K562 (cell line): ENCODE measurements around the gene HHIPL2. TPM values are rescaled to one million over a fixed set of nuclear protein-coding genes. Genes with fewer than 3 reads are reported as not detected.
A peak's percentile ranks its signal among the peaks of the same experiment; 100 is the strongest.

Experiments
- POLR3G ChIP-seq: IDR thresholded peaks from 2 replicates; pipeline ENCODE4 v1.6.1; 2011; ENCODE audit not compliant: insufficient read length, insufficient replicate concordance; ENCODE audit errors: extremely low read depth
- RBBP5 ChIP-seq: fragments of 200-600 bp; sonication (generic); IDR thresholded peaks from 2 replicates; pipeline ENCODE4 v1.6.1; 2012; ENCODE audit warnings: borderline replicate concordance, mild to moderate bottlenecking, low read length, control low read depth, inconsistent platforms; ENCODE audit not compliant: insufficient read depth, poor library complexity, severe bottlenecking
- SREBF2 ChIP-seq: sonication (generic); formaldehyde crosslinking; IDR thresholded peaks from 2 replicates; pipeline ENCODE4 v1.4.0; 2020; ENCODE audit warnings: mild to moderate bottlenecking, missing genetic modification reagents
- TEAD4 ChIP-seq, 2 experiments: sonication (generic) in 1 of 2; formaldehyde crosslinking in 1 of 2; IDR thresholded peaks; 2 replicates each; pipeline versions ENCODE4 v1.6.1 to v1.8.0; 2012 to 2022; ENCODE audit warnings: borderline replicate concordance in 1 of 2, inconsistent platforms in 1 of 2, low read length in 1 of 2, mild to moderate bottlenecking in 1 of 2, missing genetic modification reagents in 1 of 2
- TOE1 ChIP-seq, 2 experiments: fragments of 450-650 bp in 1 of 2; sonication (generic) in 1 of 2; formaldehyde crosslinking in 1 of 2; IDR thresholded peaks; 2 replicates each; pipeline versions ENCODE4 v1.7.1 to v1.8.0; 2016 to 2022; ENCODE audit warnings: borderline replicate concordance in 2 of 2, mild to moderate bottlenecking in 2 of 2, antibody characterized with exemption in 1 of 2, inconsistent platforms in 1 of 2, low read depth in 1 of 2, missing genetic modification reagents in 1 of 2, moderate library complexity in 1 of 2
- TSC22D4 ChIP-seq: fragments of 450-650 bp; IDR thresholded peaks from 2 replicates; pipeline ENCODE4 v1.6.1; 2016; ENCODE audit warnings: missing genetic modification characterization, missing biosample characterization, control low read depth
- polyA plus RNA-seq, 8 experiments: library from polyadenylated mRNA; depleted of rRNA in 4 of 8; stranded (reverse) in 5 of 8; unstranded in 3 of 8; fragments of >200 nt; fragmentation: Nextera tagmentation in 2 of 8; fragmentation: Illumina TruSeq in 1 of 8; extraction: Ambion mirVana in 2 of 8; extraction: Trizol in 1 of 8; gene quantifications; 2 replicates each; pipeline versions ENCODE4 v1.2.1 to v1.2.3, GENCODE V29; 2011 to 2014; ENCODE audit warnings: inconsistent platforms in 1 of 8, missing spikeins in 1 of 8
- total RNA-seq, 7 experiments: library from RNA; depleted of rRNA in 6 of 7; stranded (reverse); fragments of >200 nt in 6 of 7; fragmentation: Illumina TruSeq in 2 of 7; extraction: Trizol in 2 of 7; gene quantifications; 2 replicates each; pipeline versions ENCODE4 v1.2.1 to v1.2.3, GENCODE V29; 2011 to 2021; ENCODE audit warnings: low replicate concordance in 1 of 7
- TF ChIP-seq, protein P1 (sequence below), 3 experiments: fragments of 200-800 bp in 1 of 3; fragments of 250-450 bp in 1 of 3; fragments of 450-650 bp in 1 of 3; sonication (Bioruptor Pico) in 1 of 3; sonication (Bioruptor generic) in 1 of 3; formaldehyde crosslinking in 1 of 3; IDR thresholded peaks; 2 replicates each; pipeline versions ENCODE4 v1.6.1 to v1.8.0; 2016 to 2022; ENCODE audit warnings: mild to moderate bottlenecking in 2 of 3, missing genetic modification characterization in 2 of 3, missing compliant biosample characterization in 1 of 3, moderate library complexity in 1 of 3
- TF ChIP-seq, protein P2 (sequence below), 3 experiments: fragments of 200-800 bp in 1 of 3; sonication (Bioruptor generic) in 1 of 3; sonication (generic) in 1 of 3; formaldehyde crosslinking in 1 of 3; IDR thresholded peaks; 2 replicates each; pipeline versions ENCODE4 v1.6.1 to v1.8.0; 2016 to 2022; ENCODE audit warnings: mild to moderate bottlenecking in 2 of 3, missing compliant biosample characterization in 2 of 3, missing genetic modification characterization in 2 of 3, missing genetic modification reagents in 1 of 3
- TF ChIP-seq, protein P3 (sequence below): fragments of 450-650 bp; formaldehyde crosslinking; IDR thresholded peaks from 2 replicates; pipeline ENCODE4 v1.4.0; 2020; ENCODE audit warnings: mild to moderate bottlenecking, moderate library complexity
- TF ChIP-seq, protein P4 (sequence below), 2 experiments: IDR thresholded peaks; 2 replicates each; pipeline ENCODE4 v1.6.1; 2012; ENCODE audit warnings: improper control_type of control experiment in 2 of 2, low read depth in 2 of 2, low read length in 2 of 2, borderline replicate concordance in 1 of 2
- TF ChIP-seq, protein P5 (sequence below), 2 experiments: fragments of 450-650 bp in 1 of 2; sonication (generic) in 1 of 2; formaldehyde crosslinking in 1 of 2; IDR thresholded peaks in 1 of 2; conservative IDR thresholded peaks in 1 of 2; 2 replicates each; pipeline versions ENCODE4 v1.6.1 to v1.8.1; 2016 to 2023; ENCODE audit warnings: mild to moderate bottlenecking in 2 of 2, moderate library complexity in 2 of 2, inconsistent platforms in 1 of 2, missing genetic modification reagents in 1 of 2

HHIPL2 gene
- total and polyA plus RNA-seq, 9 of the 15 experiments (the other 6 are each of a cell fraction or from before 2014, with no cell fraction given): 0.05 to 0.60 (median 0.20) TPM; not detected in 1

DNA sequence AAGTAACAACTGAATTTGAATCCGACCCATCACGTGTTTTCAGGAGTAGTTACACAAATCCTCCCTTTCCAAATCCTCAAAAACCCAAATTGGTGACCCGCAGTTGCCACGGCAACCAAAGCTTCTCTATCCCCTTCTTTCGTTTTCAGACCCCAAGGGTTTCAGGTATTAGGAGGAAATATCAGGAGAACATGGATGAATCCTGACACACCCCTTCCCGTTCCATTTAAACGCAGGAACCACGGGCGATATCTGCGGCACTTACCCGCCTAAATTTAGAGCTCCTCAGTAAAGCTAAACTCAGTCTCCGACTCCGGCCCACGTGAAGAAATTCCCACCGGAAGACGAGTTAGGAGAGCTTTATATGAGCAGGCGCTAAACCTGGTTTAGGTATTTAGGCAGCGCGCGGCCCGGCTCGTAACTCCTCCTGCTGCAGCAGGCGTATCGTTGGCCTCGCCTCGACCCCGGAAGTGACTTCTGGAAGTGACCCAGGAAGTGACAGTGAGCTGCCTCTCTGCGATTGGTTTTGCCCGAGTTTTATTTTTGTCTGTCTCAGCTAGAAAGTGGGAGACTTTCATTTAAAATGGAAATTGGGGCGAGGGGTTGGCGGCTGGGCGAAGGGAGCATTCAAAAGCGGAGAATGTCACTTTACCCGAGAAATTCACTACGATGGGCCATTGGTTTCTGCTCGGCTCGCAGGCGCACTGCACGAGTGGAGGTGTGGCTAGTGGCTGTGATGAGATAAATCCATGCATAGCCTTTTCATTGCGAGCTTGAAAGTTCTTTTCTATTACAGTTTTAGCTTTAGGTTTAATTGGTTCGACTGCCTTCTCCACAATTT is 41.8 kb upstream of the HHIPL2 start, which contains the start of gene TAF1A (continued):
- TF ChIP-seq, protein P1, sequence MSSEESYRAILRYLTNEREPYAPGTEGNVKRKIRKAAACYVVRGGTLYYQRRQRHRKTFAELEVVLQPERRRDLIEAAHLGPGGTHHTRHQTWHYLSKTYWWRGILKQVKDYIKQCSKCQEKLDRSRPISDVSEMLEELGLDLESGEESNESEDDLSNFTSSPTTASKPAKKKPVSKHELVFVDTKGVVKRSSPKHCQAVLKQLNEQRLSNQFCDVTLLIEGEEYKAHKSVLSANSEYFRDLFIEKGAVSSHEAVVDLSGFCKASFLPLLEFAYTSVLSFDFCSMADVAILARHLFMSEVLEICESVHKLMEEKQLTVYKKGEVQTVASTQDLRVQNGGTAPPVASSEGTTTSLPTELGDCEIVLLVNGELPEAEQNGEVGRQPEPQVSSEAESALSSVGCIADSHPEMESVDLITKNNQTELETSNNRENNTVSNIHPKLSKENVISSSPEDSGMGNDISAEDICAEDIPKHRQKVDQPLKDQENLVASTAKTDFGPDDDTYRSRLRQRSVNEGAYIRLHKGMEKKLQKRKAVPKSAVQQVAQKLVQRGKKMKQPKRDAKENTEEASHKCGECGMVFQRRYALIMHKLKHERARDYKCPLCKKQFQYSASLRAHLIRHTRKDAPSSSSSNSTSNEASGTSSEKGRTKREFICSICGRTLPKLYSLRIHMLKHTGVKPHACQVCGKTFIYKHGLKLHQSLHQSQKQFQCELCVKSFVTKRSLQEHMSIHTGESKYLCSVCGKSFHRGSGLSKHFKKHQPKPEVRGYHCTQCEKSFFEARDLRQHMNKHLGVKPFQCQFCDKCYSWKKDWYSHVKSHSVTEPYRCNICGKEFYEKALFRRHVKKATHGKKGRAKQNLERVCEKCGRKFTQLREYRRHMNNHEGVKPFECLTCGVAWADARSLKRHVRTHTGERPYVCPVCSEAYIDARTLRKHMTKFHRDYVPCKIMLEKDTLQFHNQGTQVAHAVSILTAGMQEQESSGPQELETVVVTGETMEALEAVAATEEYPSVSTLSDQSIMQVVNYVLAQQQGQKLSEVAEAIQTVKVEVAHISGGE (CRISPR knock-in tag; IDR thresholded peaks at IDR 0.05): peak in 2 of 3 experiments; percentile 11 to 75; a peak in 2 of 6 replicates
- peak; percentile 55; the same call in 1 of the 2 replicates for TF ChIP-seq TEAD4 (IDR thresholded peaks at IDR 0.05; ENCODE audit: low read length)
- no peak for TF ChIP-seq TEAD4 (CRISPR knock-in tag; IDR thresholded peaks at IDR 0.05; ENCODE audit: borderline replicate concordance)
- TF ChIP-seq TSC22D4: no peak
- 0 out of 2 replicates have a peak, but pooled peaks have one; percentile 15 for TF ChIP-seq SREBF2 (CRISPR knock-in tag)
- TF ChIP-seq, protein P2, sequence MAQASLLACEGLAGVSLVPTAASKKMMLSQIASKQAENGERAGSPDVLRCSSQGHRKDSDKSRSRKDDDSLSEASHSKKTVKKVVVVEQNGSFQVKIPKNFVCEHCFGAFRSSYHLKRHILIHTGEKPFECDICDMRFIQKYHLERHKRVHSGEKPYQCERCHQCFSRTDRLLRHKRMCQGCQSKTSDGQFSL (CRISPR knock-in tag; IDR thresholded peaks at IDR 0.05): no peak
- TF ChIP-seq, protein P2 (tag; IDR thresholded peaks at IDR 0.05): no peak
- TF ChIP-seq TOE1 (IDR thresholded peaks at IDR 0.05; ENCODE audit: borderline replicate concordance): peak; percentile 65; the same call in 1 of the 2 replicates
- TF ChIP-seq TOE1 (CRISPR knock-in tag; IDR thresholded peaks at IDR 0.05; ENCODE audit: borderline replicate concordance, low read depth): no peak
- peak; percentile 86 for TF ChIP-seq RBBP5
- TF ChIP-seq, protein P3, sequence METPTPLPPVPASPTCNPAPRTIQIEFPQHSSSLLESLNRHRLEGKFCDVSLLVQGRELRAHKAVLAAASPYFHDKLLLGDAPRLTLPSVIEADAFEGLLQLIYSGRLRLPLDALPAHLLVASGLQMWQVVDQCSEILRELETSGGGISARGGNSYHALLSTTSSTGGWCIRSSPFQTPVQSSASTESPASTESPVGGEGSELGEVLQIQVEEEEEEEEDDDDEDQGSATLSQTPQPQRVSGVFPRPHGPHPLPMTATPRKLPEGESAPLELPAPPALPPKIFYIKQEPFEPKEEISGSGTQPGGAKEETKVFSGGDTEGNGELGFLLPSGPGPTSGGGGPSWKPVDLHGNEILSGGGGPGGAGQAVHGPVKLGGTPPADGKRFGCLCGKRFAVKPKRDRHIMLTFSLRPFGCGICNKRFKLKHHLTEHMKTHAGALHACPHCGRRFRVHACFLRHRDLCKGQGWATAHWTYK (CRISPR knock-in tag): 0 out of 2 replicates have a peak, but pooled peaks have one; percentile 37
- TF ChIP-seq, protein P4, sequence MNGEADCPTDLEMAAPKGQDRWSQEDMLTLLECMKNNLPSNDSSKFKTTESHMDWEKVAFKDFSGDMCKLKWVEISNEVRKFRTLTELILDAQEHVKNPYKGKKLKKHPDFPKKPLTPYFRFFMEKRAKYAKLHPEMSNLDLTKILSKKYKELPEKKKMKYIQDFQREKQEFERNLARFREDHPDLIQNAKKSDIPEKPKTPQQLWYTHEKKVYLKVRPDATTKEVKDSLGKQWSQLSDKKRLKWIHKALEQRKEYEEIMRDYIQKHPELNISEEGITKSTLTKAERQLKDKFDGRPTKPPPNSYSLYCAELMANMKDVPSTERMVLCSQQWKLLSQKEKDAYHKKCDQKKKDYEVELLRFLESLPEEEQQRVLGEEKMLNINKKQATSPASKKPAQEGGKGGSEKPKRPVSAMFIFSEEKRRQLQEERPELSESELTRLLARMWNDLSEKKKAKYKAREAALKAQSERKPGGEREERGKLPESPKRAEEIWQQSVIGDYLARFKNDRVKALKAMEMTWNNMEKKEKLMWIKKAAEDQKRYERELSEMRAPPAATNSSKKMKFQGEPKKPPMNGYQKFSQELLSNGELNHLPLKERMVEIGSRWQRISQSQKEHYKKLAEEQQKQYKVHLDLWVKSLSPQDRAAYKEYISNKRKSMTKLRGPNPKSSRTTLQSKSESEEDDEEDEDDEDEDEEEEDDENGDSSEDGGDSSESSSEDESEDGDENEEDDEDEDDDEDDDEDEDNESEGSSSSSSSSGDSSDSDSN (IDR thresholded peaks at IDR 0.05; ENCODE audit: borderline replicate concordance in 1 of 2, low read depth in 2 of 2, low read length in 2 of 2): 0 out of 4 replicates have a peak, but pooled peaks of 1 of the 2 experiments have one; percentile 27
- TF ChIP-seq, protein P5, sequence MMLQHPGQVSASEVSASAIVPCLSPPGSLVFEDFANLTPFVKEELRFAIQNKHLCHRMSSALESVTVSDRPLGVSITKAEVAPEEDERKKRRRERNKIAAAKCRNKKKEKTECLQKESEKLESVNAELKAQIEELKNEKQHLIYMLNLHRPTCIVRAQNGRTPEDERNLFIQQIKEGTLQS (IDR thresholded peaks at IDR 0.05): peak; percentile 10; the same call in 1 of the 2 replicates
- TF ChIP-seq, protein P5 (CRISPR knock-in tag; conservative IDR thresholded peaks at IDR 0.05): no peak
- TF ChIP-seq POLR3G: no peak
